HCT116 (cell line): Measurements from ENCODE around the gene NOX3. TPM values are rescaled to one million over a fixed set of nuclear protein-coding genes. Genes with fewer than 3 reads are reported as not detected.

Source experiments
- ATAC-seq: fragments of 200-7000 bp; cut with Tn5 transposase; 2 replicates; pipeline ENCODE4 v1.9.1; 2020; ENCODE audit warnings: mild to moderate bottlenecking, moderate library complexity
- BruUV-seq: library from RNA; stranded (reverse); fragments of 400-500 nt; replicated peaks from 2 replicates; lab custom pipeline; 2021; lab: Mats Ljungman, UMichigan
- CTCF ChIA-PET: fragments of 300-600 bp; sonication (Branson Sonifier 250); formaldehyde crosslinking; loops from one replicate; lab custom pipeline; 2021; ENCODE audit warnings: antibody characterized with exemption; lab: Charles Lee
- POLR2A ChIA-PET: fragments of 300-600, 350-600 bp; sonication (Branson Sonifier 250); formaldehyde crosslinking; loops from one replicate; lab custom pipeline; 2021; ENCODE audit warnings: antibody characterized with exemption; lab: Charles Lee
- RAD21 ChIA-PET, 2 experiments: fragments of 300-600 bp; sonication (Branson Sonifier 250); formaldehyde crosslinking; loops; one replicate each; lab custom pipeline; 2023; ENCODE audit warnings: low total read pairs in 2 of 2; ENCODE audit not compliant: uncharacterized antibody in 2 of 2, unreplicated experiment in 2 of 2, low non-redundant PET in 1 of 2; lab: Charles Lee
- DNase-seq: peaks from one replicate; pipeline ENCODE4 v3.0.0-alpha.2; 2010; ENCODE audit warnings: low read depth, low spot score
- H2AFZ ChIP-seq: fragments of 200-600 bp; shearing (Covaris generic), sonication (generic); 2 replicates; pipeline ENCODE4 v1.6.1; 2017; ENCODE audit warnings: low read depth, mixed run types, mixed read lengths, antibody characterized with exemption, low read length; ENCODE audit not compliant: poor library complexity, severe bottlenecking
- H3K27ac ChIP-seq: 2 replicates; pipeline ENCODE4 v1.5.1; 2012; ENCODE audit warnings: low read depth, low read length
- H3K27me3 ChIP-seq: fragments of 200-600 bp; sonication (generic); 2 replicates; pipeline ENCODE4 v1.6.1; 2016; ENCODE audit warnings: mixed run types, low read length, mixed read lengths; ENCODE audit not compliant: insufficient read depth
- H3K36me3 ChIP-seq, 2 experiments: fragments of 200-500 bp in 1 of 2; fragments of 200-600 bp in 1 of 2; sonication (Bioruptor generic) in 1 of 2; sonication (generic) in 1 of 2; 2 replicates each; pipeline versions ENCODE4 v1.5.1 to v1.6.1; 2014 to 2016; ENCODE audit warnings: low read length in 2 of 2, inconsistent platforms in 1 of 2, mixed read lengths in 1 of 2, mixed run types in 1 of 2; ENCODE audit not compliant: insufficient read depth in 2 of 2, control insufficient read depth in 1 of 2
- H3K4me1 ChIP-seq, 2 experiments: fragments of 200-600 bp in 1 of 2; sonication (generic) in 1 of 2; 2 replicates each; pipeline versions ENCODE4 v1.5.1 to v1.6.1; 2012 to 2017; ENCODE audit warnings: low read length in 2 of 2, inconsistent platforms in 1 of 2, mild to moderate bottlenecking in 1 of 2, mixed read lengths in 1 of 2, mixed run types in 1 of 2, moderate library complexity in 1 of 2; ENCODE audit not compliant: insufficient read depth in 2 of 2, control insufficient read depth in 1 of 2
- H3K4me2 ChIP-seq: fragments of 200-600 bp; sonication (generic); 2 replicates; pipeline ENCODE4 v1.6.1; 2017; ENCODE audit warnings: mixed run types, low read length, mixed read lengths
- H3K4me3 ChIP-seq, 2 experiments: fragments of 200-600 bp in 1 of 2; sonication (generic) in 1 of 2; replicated peaks in 1 of 2; 2 replicates each; pipeline ENCODE4 v1.5.1; 2011 to 2016; ENCODE audit warnings: low read length in 2 of 2, control low read depth in 1 of 2, low read depth in 1 of 2, mild to moderate bottlenecking in 1 of 2, mixed read lengths in 1 of 2, mixed run types in 1 of 2
- H3K79me2 ChIP-seq: fragments of 200-600 bp; sonication (generic); 2 replicates; pipeline ENCODE4 v1.6.1; 2017; ENCODE audit warnings: mild to moderate bottlenecking, mixed run types, low read length, moderate library complexity, mixed read lengths; ENCODE audit not compliant: insufficient read depth
- H3K9ac ChIP-seq: fragments of 200-600 bp; sonication (generic); 2 replicates; pipeline ENCODE4 v1.6.1; 2016; ENCODE audit warnings: low read length, mixed read lengths
- H3K9me2 ChIP-seq: fragments of 200-600 bp; sonication (generic), shearing (Covaris generic); 2 replicates; pipeline ENCODE4 v1.6.1; 2017; ENCODE audit warnings: mixed run types, mild to moderate bottlenecking, moderate library complexity; ENCODE audit not compliant: insufficient read depth
- H3K9me3 ChIP-seq, 2 experiments: fragments of 200-500 bp in 1 of 2; fragments of 200-600 bp in 1 of 2; sonication (Bioruptor generic) in 1 of 2; sonication (generic) in 1 of 2; 2 replicates each; pipeline ENCODE4 v1.6.1; 2014 to 2017; ENCODE audit warnings: low read length in 2 of 2, mixed read lengths in 2 of 2, inconsistent platforms in 1 of 2, low read depth in 1 of 2, mild to moderate bottlenecking in 1 of 2, mixed run types in 1 of 2, moderate library complexity in 1 of 2; ENCODE audit not compliant: control insufficient read depth in 1 of 2, insufficient read depth in 1 of 2
- H4K20me1 ChIP-seq: fragments of 200-600 bp; sonication (generic), shearing (Covaris generic); 2 replicates; pipeline ENCODE4 v1.6.1; 2017; ENCODE audit warnings: mixed run types, mild to moderate bottlenecking, moderate library complexity; ENCODE audit not compliant: insufficient read depth
- ATF3 ChIP-seq: IDR thresholded peaks from 2 replicates; pipeline ENCODE4 v1.6.1; 2012
- CBX3 ChIP-seq: IDR thresholded peaks from 2 replicates; pipeline ENCODE4 v1.6.1; 2012; ENCODE audit warnings: low read depth
- CTCF ChIP-seq, 3 experiments: fragments of 200-600 bp in 1 of 3; sonication (generic) in 1 of 3; IDR thresholded peaks in 2 of 3; conservative IDR thresholded peaks in 1 of 3; 2 replicates each; pipeline ENCODE4 v1.5.1; 2012 to 2017; ENCODE audit warnings: low read depth in 2 of 3, low read length in 2 of 3, antibody characterized with exemption in 1 of 3, borderline replicate concordance in 1 of 3, control low read depth in 1 of 3, mild to moderate bottlenecking in 1 of 3, mixed read lengths in 1 of 3, mixed run types in 1 of 3, moderate library complexity in 1 of 3; ENCODE audit not compliant: insufficient read depth in 1 of 3
- EGR1 ChIP-seq: IDR thresholded peaks from 2 replicates; pipeline ENCODE4 v1.6.1; 2012; ENCODE audit warnings: low read depth
- ELF1 ChIP-seq: IDR thresholded peaks from 2 replicates; pipeline ENCODE4 v1.6.1; 2012; ENCODE audit warnings: low read depth, borderline replicate concordance
- EZH2phosphoT487 ChIP-seq: fragments of 200-600 bp; IDR thresholded peaks from 2 replicates; pipeline ENCODE4 v1.6.1; 2018; ENCODE audit warnings: antibody characterized with exemption, borderline replicate concordance
- FOSL1 ChIP-seq: IDR thresholded peaks from 2 replicates; pipeline ENCODE4 v1.6.1; 2012; ENCODE audit warnings: low read depth
- JUND ChIP-seq: IDR thresholded peaks from 2 replicates; pipeline ENCODE4 v1.6.1; 2012
- MAX ChIP-seq: IDR thresholded peaks from 2 replicates; pipeline ENCODE4 v1.6.1; 2012
- POLR2A ChIP-seq: IDR thresholded peaks from 2 replicates; pipeline ENCODE4 v1.7.0; 2011; ENCODE audit warnings: borderline replicate concordance; ENCODE audit not compliant: insufficient read depth, insufficient read length; ENCODE audit errors: extremely low read depth
- POLR2AphosphoS5 ChIP-seq: IDR thresholded peaks from 2 replicates; pipeline ENCODE4 v1.6.1; 2011; ENCODE audit warnings: mild to moderate bottlenecking, low read depth, low read length, moderate library complexity
- RAD21 ChIP-seq: IDR thresholded peaks from 2 replicates; pipeline ENCODE4 v1.6.1; 2012; ENCODE audit warnings: low read depth, mild to moderate bottlenecking
- REST ChIP-seq: IDR thresholded peaks from 2 replicates; pipeline ENCODE4 v1.6.1; 2012; ENCODE audit warnings: low read depth
- SP1 ChIP-seq: IDR thresholded peaks from 2 replicates; pipeline ENCODE4 v1.6.1; 2012; ENCODE audit warnings: low read depth
- TCF7L2 ChIP-seq: IDR thresholded peaks from 2 replicates; pipeline ENCODE4 v1.7.0; 2011; ENCODE audit warnings: borderline replicate concordance, inconsistent platforms; ENCODE audit not compliant: insufficient read depth, insufficient read length; ENCODE audit errors: extremely low read depth
- YY1 ChIP-seq: IDR thresholded peaks from 2 replicates; pipeline ENCODE4 v1.6.1; 2011; ENCODE audit warnings: low read length, low read depth, moderate library complexity, mild to moderate bottlenecking; ENCODE audit not compliant: insufficient replicate concordance; ENCODE audit errors: extremely low read depth
- ZBTB33 ChIP-seq: IDR thresholded peaks from 2 replicates; pipeline ENCODE4 v1.6.1; 2011; ENCODE audit warnings: mild to moderate bottlenecking, low read length, moderate library complexity; ENCODE audit not compliant: insufficient replicate concordance; ENCODE audit errors: extremely low read depth
- ZFX ChIP-seq: fragments of 450-650 bp; IDR thresholded peaks from 2 replicates; pipeline ENCODE4 v1.6.1; 2017
- ZNF274 ChIP-seq: fragments of 200-500 bp; sonication (Bioruptor generic); IDR thresholded peaks from 2 replicates; pipeline ENCODE4 v1.6.1; 2014; ENCODE audit warnings: mild to moderate bottlenecking, low read depth, low read length, inconsistent platforms
- intact Hi-C: fragments of 100-400 bp; cut with micrococcal nuclease; formaldehyde crosslinking; loops from 2 replicates; pipeline ENCODE4 v1.10.0; 2022
- total RNA-seq: library from RNA; stranded (reverse); gene quantifications from one replicate; pipeline ENCODE4 v1.2.1, GENCODE V29; 2021; ENCODE audit not compliant: unreplicated experiment

Gene NOX3
- total RNA-seq, 1 experiment from 2014 or later = not detected

GRCh38 chr6:155443168-155443567 is 12.5 kb downstream of the NOX3 start:
- H2AFZ ChIP-seq = no peak overlapping the region
- no peak overlapping the region for H3K4me2 ChIP-seq
- H3K27ac ChIP-seq = no peak overlapping the region
- no peaks in the 10 kb centered on the region for H3K9me3 ChIP-seq
- no peaks in the 10 kb centered on the region for H3K9me2 ChIP-seq
- CTCF ChIA-PET = no interaction called here
- no peak overlapping the region for H3K9ac ChIP-seq
- no peaks in the 10 kb centered on the region for H4K20me1 ChIP-seq
- no peaks in the 10 kb centered on the region for H3K79me2 ChIP-seq
- no peak overlapping the region for H3K4me3 ChIP-seq
- H3K27me3 ChIP-seq = no peaks in the 10 kb centered on the region
- DNase-seq (no peak), ATAC-seq (no peak)
- TF ChIP-seq POLR2A (no peak), ATF3 (no peak), EZH2phosphoT487 (no peak), TCF7L2 (no peak), ZBTB33 (no peak), MAX (no peak), EGR1 (no peak), RAD21 (no peak), ELF1 (no peak), ZNF274 (no peak), CTCF (IDR thresholded peaks at IDR 0.05 in 2 of 3, conservative IDR thresholded peaks at IDR 0.05 in 1 of 3; ENCODE audit: borderline replicate concordance in 1 of 3, insufficient read depth in 1 of 3, low read depth in 2 of 3, low read length in 2 of 3) (no peak), POLR2AphosphoS5 (no peak), REST (no peak), CBX3 (no peak), YY1 (no peak), SP1 (no peak), ZFX (no peak), JUND (no peak), FOSL1 (no peak)
- POLR2A ChIA-PET = no interaction called here
- BruUV-seq = no TSS peak
- peaks cover 0 to 8% of the 10 kb centered on the region in 2 experiments; a peak in 2 of 4 replicates for H3K4me1 ChIP-seq
- intact Hi-C loops = no loop called here
- no peaks in the 10 kb centered on the region for H3K36me3 ChIP-seq
- RAD21 ChIA-PET = interaction anchor here in 1 of 2 experiments (0.6 kb wide), 1 partner anchor 12 kb away, joined by 3 read pairs; no protein-coding TSS in a partner anchor
